K562 (cell line): ENCODE data around the gene C1orf167. TPM values are rescaled to one million over a fixed set of nuclear protein-coding genes. Genes with fewer than 3 reads are reported as not detected.

Experiments used
- CBX1 ChIP-seq: sonication (generic); IDR thresholded peaks from 2 replicates; pipeline ENCODE4 v1.6.1; 2016; ENCODE audit warnings: antibody characterized with exemption, low read depth, mild to moderate bottlenecking
- E2F5 ChIP-seq: sonication (generic); formaldehyde crosslinking; IDR thresholded peaks from 2 replicates; pipeline ENCODE4 v1.8.0; 2022; ENCODE audit warnings: mild to moderate bottlenecking, missing genetic modification reagents
- GTF3C2 ChIP-seq: IDR thresholded peaks from 3 replicates; pipeline ENCODE4 v1.6.1; 2011; ENCODE audit warnings: borderline replicate concordance, mild to moderate bottlenecking, moderate library complexity; ENCODE audit not compliant: insufficient read length; ENCODE audit errors: extremely low read depth
- KDM4B ChIP-seq, 2 experiments: fragments of 450-650 bp in 1 of 2; sonication (generic) in 1 of 2; IDR thresholded peaks; 2 replicates each; pipeline ENCODE4 v1.6.1; 2016 to 2017; ENCODE audit warnings: borderline replicate concordance in 2 of 2, antibody characterized with exemption in 1 of 2, low read depth in 1 of 2, mild to moderate bottlenecking in 1 of 2
- NBN ChIP-seq: fragments of 450-650 bp; IDR thresholded peaks from 2 replicates; pipeline ENCODE4 v1.6.1; 2016; ENCODE audit warnings: low read depth, mild to moderate bottlenecking
- NCOR1 ChIP-seq: fragments of 450-650 bp; IDR thresholded peaks from 2 replicates; pipeline ENCODE4 v1.6.1; 2016; ENCODE audit warnings: mild to moderate bottlenecking, moderate library complexity
- NR2C2 ChIP-seq, 2 experiments: fragments of 200-800 bp in 1 of 2; sonication (Bioruptor generic) in 1 of 2; sonication (generic) in 1 of 2; formaldehyde crosslinking in 1 of 2; IDR thresholded peaks; 2 replicates each; pipeline versions ENCODE4 v1.6.1 to v1.8.0; 2016 to 2022; ENCODE audit warnings: mild to moderate bottlenecking in 1 of 2, missing compliant biosample characterization in 1 of 2, missing genetic modification characterization in 1 of 2, missing genetic modification reagents in 1 of 2
- NR4A1 ChIP-seq, 2 experiments: fragments of 250-450 bp in 1 of 2; fragments of 450-650 bp in 1 of 2; sonication (Bioruptor Pico) in 1 of 2; IDR thresholded peaks; 2 replicates each; pipeline versions ENCODE4 v1.4.0 to v1.6.1; 2016 to 2020; ENCODE audit warnings: mild to moderate bottlenecking in 2 of 2, missing compliant biosample characterization in 1 of 2, missing genetic modification characterization in 1 of 2, moderate library complexity in 1 of 2
- PATZ1 ChIP-seq: fragments of 250-450 bp; sonication (Bioruptor Pico); IDR thresholded peaks from 2 replicates; pipeline ENCODE4 v1.5.0; 2020; ENCODE audit warnings: mild to moderate bottlenecking, borderline replicate concordance
- PBX2 ChIP-seq, 2 experiments: IDR thresholded peaks in 1 of 2; conservative IDR thresholded peaks in 1 of 2; 2 replicates each; pipeline ENCODE4 v1.6.1; 2016; ENCODE audit warnings: low read depth in 2 of 2, mild to moderate bottlenecking in 1 of 2, missing compliant biosample characterization in 1 of 2, missing genetic modification characterization in 1 of 2, moderate library complexity in 1 of 2
- XRCC3 ChIP-seq: fragments of 450-650 bp; IDR thresholded peaks from 2 replicates; pipeline ENCODE4 v1.6.1; 2017; ENCODE audit warnings: mild to moderate bottlenecking, moderate library complexity
- XRCC5 ChIP-seq: fragments of 200-400 bp; formaldehyde crosslinking; IDR thresholded peaks from 2 replicates; pipeline ENCODE4 v1.6.1; 2017; ENCODE audit warnings: low read depth, mild to moderate bottlenecking, low read length
- ZNF133 ChIP-seq: fragments of 250-450 bp; sonication (Bioruptor Pico); IDR thresholded peaks from 2 replicates; pipeline ENCODE4 v1.4.0; 2020; ENCODE audit warnings: mild to moderate bottlenecking
- ZNF3 ChIP-seq: fragments of 250-450 bp; sonication (Bioruptor Pico); IDR thresholded peaks from 2 replicates; pipeline ENCODE4 v1.5.0; 2021; ENCODE audit warnings: mild to moderate bottlenecking, moderate library complexity
- ZZZ3 ChIP-seq: fragments of 450-650 bp; IDR thresholded peaks from 2 replicates; pipeline ENCODE4 v1.6.1; 2016; ENCODE audit warnings: antibody characterized with exemption, mild to moderate bottlenecking, moderate library complexity
- polyA plus RNA-seq, 8 experiments: library from polyadenylated mRNA; depleted of rRNA in 4 of 8; stranded (reverse) in 5 of 8; unstranded in 3 of 8; fragments of >200 nt; fragmentation: Nextera tagmentation in 2 of 8; fragmentation: Illumina TruSeq in 1 of 8; extraction: Ambion mirVana in 2 of 8; extraction: Trizol in 1 of 8; gene quantifications; 2 replicates each; pipeline versions ENCODE4 v1.2.1 to v1.2.3, GENCODE V29; 2011 to 2014; ENCODE audit warnings: inconsistent platforms in 1 of 8, missing spikeins in 1 of 8
- total RNA-seq, 7 experiments: library from RNA; depleted of rRNA in 6 of 7; stranded (reverse); fragments of >200 nt in 6 of 7; fragmentation: Illumina TruSeq in 2 of 7; extraction: Trizol in 2 of 7; gene quantifications; 2 replicates each; pipeline versions ENCODE4 v1.2.1 to v1.2.3, GENCODE V29; 2011 to 2021; ENCODE audit warnings: low replicate concordance in 1 of 7

Gene C1orf167
- total and polyA plus RNA-seq, 9 of the 15 experiments (the other 6 are each of a cell fraction or from before 2014, with no cell fraction given): 0.22 to 0.86 (median 0.31) TPM; not detected in 2

- TF ChIP-seq PBX2 (CRISPR knock-in tag; IDR thresholded peaks at IDR 0.05; ENCODE audit: low read depth) (peak; percentile 62), PBX2 (tag; conservative IDR thresholded peaks at IDR 0.05; ENCODE audit: low read depth) (peak; percentile 79; the same call in 1 of the 2 replicates), GTF3C2 (no peak), E2F5 (CRISPR knock-in tag) (no peak), NBN (peak; percentile 72; the same call in 1 of the 2 replicates), ZZZ3 (no peak), ZNF133 (CRISPR knock-in tag) (no peak), NR4A1 (CRISPR knock-in tag; IDR thresholded peaks at IDR 0.05) (peak; percentile 68; the same call in 1 of the 2 replicates), NR4A1 (tag; IDR thresholded peaks at IDR 0.05) (no peak), XRCC3 (no peak), NR2C2 (CRISPR knock-in tag; IDR thresholded peaks at IDR 0.05) (no peak), NR2C2 (tag; IDR thresholded peaks at IDR 0.05) (peak; percentile 83; the same call in 1 of the 2 replicates), PATZ1 (CRISPR knock-in tag) (0 out of 2 replicates have a peak, but pooled peaks have one; percentile 44), ZNF3 (CRISPR knock-in tag) (no peak), KDM4B (IDR thresholded peaks at IDR 0.05; ENCODE audit: borderline replicate concordance in 2 of 2, low read depth in 1 of 2) (peak in 1 of 2 experiments; percentile 96; a peak in 2 of 4 replicates), NCOR1 (no peak), CBX1 (peak; percentile 7; the same call in 1 of the 2 replicates), XRCC5 (no peak; the same call in 1 of the 2 replicates)
These were observed 43.7 kb downstream of the C1orf167 start, which contains the start of the genes CLCN6 and MTHFR (continued) for GRCh38 chr1:11805422-11806306.
